Stimulated activated naive CD4-positive, alpha-beta T cell (primary cell): ENCODE measurements around the gene CHIC2.
"Not testable (repeated sequence)": the region's sequence is repeated elsewhere in the genome, so short reads cannot be mapped to it uniquely, and the experiment has no call there.

ENCODE experiments used
- DNase-seq, 6 experiments: peaks; one replicate each; lab custom pipeline; 2025; lab: John Stamatoyannopoulos, UW

The CHIC2 gene

GRCh38 chr4:54064317-54065111 is at the start of gene CHIC2:
Gene CHIC2 (minus strand): TSS chr4:54064605. CDS start chr4:54064300, 305 bp downstream.
- DNase-seq, result peak; percentile 92 to 98 (median 94)

- DNase-seq, result not testable (repeated sequence)
These were observed 48.8 kb upstream of the CHIC2 start for GRCh38 chr4:54113206-54113605.

GRCh38 chr4:54110019-54110416 is 45.6 kb upstream of the CHIC2 start:
- no peak for DNase-seq

DNA sequence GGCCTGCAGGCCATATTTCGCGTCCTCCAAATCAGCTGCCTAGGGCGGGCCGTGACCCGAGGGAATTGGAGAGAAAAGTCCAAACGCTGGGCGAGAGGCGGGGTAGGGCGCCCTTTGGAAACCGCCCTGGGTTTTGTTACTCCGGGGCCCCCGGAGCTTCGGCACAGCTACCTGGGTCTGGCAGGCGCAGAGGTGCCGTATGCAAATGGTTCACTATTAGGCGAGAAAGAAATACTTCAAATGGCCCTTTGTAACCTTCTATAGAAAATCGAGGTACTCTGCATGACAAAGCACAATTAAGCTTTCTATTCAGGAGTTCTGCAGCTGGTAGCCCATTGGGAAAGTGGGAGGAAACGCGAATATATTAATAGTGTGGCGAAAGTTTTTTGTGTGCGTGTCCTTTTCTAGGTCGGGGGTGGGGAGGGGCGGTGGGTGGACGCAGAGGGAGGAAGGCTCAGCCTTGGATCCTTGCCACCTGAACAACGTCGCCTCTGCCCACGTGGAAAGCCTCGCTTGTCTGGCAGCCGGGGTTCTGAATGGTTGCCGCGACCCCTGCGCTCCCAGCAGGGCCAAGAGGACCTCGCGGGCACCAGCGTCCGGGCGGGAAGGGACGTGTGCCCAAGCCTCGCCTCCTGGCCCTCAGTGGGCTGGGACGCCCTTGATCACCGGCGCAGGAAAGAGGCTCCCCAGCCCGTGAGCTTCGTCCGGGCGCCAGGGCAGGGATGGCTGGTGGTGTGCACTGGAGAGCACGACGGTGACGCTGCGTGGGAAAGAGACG is 45.0 kb upstream of the CHIC2 start:
- DNase-seq, result peak in 1 of 6 experiments; percentile 24

DNA sequence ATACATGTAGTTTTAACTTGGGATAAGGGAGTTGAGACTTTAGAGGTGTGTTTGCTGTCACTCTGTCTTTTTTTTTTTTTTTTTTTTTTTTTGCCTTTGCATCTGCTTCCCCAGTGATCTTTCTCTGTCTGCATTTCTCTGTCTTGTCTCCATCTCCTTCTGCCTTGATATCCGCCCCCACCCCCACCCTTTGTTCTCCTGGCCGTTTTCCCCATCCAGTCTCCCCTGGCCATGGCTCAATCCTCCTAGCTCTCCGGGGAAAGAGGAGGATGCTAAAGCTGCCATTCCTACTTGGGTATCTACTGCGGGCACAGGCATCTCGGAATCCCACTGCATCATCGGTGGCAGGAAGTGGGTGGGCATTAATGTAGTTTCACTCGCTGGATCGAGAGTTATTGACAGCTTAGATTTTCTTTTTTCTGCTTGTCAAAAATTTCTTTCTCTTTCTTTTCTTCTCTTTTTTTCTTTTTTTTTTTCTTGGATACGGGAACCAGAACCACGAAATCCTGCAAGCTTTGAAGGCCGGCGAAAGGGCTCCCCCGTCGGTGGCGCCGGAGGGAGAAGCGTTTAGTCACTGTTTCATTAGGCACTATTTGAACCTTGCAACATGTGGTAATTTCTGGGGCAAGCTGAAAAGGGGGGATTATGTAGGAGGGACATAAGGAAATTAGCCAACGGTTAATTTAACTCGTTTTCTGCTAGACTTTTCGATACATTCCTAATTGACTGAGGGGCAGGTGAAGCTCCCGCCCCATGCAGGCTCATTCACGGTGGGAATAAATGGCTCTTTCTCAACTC is 43.7 kb upstream of the CHIC2 start:
- peak in 1 of 6 experiments; percentile 14 for DNase-seq

DNA sequence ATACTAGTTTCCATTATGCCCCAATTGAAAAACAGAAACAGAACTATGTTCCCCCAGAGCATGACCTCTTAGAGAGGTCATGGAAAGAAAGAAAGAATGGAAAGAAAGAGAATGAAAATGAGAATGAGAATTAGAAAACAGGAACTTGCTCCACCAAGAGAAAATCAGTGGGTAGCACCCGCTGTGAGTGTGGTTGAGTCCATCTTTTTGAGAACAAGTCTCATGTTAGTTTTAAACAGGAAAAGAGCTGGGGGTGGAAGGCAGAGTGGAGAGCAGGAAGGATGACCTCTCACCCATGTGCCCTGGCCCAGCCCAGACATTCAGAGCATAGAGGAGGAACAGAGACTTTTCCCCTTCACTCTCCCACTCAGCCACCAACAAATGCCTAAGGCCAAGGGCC is 40.5 kb upstream of the CHIC2 start:
- DNase-seq, result no peak

DNA sequence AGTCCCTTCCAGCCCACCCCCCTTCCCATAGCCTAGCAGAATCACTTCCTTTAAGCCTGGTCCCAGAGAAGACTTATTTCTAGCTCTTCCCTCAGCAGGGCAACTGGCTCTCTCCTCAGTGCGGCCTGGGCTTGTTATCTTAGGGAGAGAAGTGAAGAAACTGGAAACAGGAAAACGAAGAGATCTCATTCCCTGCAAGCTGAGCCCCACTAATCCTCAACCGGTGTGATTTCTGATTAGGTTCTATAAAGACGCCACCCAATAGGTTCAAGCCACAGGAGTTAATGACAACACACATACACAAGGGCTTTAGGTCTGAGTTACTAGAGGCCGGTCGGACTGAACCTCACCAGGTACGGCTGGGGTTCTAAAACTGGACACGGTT is 38.8 kb upstream of the CHIC2 start:
- no peak for DNase-seq

DNA sequence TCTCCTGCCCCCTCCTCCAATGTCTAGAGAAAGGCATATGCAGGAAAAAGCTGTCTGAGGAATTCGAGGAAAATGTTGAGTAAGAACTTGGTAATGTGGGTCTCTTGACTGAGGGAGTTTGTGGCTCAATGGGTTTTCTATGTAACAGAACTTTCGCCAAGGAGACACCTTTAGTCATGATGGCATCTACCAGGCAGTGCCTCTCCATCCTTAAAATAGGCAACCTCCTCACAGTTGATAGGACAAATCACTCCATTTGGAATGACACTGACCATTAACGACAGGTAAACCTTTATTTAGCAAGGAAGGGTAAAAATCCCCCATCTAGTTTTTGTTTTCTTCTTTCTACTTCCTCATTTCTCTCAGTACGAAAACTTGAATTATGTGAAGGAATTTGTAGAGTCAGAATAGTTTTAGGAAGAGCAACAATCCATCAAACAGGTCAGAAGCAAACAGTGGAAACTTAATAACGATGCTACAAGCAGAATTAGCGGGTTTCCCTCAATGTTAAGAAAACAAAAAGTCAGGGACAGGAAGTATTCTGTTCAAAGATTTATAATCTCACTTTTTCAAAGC is 38.2 kb upstream of the CHIC2 start:
- DNase-seq, result no peak

DNA sequence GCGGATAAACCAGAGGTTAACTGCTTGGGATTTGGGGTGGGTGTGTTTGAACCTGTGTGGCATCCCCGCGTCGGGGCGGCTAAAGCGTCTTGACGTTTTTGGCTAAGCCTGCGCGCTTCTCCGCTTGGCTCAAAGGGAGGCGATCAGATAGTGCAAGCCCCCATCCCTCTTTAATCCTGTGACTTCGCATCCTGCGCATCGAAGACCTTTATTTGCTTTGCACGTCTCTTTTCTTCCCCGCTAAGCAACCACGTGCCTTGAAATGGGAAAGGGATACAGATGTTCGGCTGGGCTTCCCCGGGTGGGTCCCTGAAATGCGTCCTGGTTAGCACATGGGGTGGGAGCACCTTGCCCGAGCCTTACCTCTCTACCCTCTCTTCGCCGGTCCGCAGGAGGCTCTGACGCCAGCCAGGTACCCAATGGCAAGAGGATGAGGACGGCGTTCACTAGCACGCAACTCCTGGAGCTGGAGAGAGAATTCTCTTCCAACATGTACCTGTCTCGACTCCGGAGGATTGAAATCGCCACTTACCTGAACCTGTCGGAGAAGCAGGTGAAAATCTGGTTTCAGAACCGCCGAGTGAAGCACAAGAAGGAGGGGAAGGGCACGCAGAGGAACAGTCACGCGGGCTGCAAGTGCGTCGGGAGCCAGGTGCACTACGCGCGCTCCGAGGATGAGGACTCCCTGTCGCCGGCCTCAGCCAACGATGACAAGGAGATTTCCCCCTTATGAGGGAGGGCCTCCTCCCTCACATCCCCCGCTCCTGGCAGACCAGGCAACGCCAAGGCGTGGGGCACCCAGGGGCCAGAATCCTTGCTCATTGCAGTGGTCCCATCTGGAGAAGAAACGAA is 37.0 kb upstream of the CHIC2 start:
- DNase-seq, result peak in 1 of 6 experiments; percentile 34

DNA sequence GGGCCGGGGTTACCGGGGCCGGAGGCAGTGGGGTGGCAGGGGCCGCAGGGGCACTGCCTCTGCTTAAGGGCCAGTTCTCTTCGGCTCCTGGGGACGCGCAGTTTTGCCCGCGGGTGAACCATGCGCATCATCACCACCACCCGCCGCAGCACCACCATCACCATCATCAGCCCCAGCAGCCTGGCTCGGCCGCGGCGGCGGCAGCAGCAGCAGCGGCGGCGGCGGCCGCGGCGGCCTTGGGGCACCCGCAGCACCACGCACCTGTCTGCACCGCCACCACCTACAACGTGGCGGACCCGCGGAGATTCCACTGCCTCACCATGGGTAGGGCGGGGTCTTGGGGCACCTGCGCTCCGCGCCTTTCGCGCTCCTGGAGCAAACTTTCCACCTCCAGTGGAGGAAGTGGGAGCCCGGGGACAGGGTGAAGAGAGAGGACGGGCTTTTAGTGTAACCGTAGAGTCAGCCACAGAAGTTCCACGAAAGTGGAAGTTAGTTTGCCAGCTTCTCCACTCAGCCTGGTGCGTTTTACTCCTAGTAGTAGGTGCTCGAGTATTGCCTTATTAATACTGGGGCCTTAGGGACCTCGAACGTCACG is 36.3 kb upstream of the CHIC2 start:
- peak in 3 of 6 experiments; percentile 21 to 47 (median 42) for DNase-seq

GRCh38 chr4:54099748-54100574 is 35.6 kb upstream of the CHIC2 start, which contains the start of gene GSX2:
Gene GSX2 (plus strand): TSS chr4:54100163. CDS start chr4:54100345, 182 bp downstream.
- peak in 2 of 6 experiments; percentile 16 to 36 for DNase-seq

- no peak for DNase-seq
These were observed 34.9 kb upstream of the CHIC2 start for GRCh38 chr4:54099287-54099747.

DNA sequence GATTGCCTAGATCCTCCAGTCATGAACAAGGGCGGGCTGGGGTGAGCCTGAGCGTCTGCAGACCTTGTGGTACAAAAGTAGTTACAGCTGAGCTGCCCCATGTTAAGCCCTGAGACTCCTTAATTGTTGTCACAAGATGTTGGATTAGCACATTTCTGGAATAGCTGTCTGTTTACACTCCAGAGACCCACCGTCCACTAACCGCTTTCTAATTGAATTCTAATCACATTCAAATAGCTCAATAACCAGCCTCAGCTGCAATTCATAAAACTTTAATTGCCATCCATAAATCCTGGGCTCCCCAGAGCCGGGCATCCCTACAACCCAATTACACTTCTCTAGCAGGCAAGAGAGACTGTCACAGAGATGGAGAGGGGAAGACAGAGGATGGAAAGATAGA is 34.0 kb upstream of the CHIC2 start:
- DNase-seq, result no peak

GRCh38 chr4:54097152-54097551 is 32.7 kb upstream of the CHIC2 start:
- no peak for DNase-seq

GRCh38 chr4:54096295-54096962 is 32.0 kb upstream of the CHIC2 start:
- no peak for DNase-seq

DNA sequence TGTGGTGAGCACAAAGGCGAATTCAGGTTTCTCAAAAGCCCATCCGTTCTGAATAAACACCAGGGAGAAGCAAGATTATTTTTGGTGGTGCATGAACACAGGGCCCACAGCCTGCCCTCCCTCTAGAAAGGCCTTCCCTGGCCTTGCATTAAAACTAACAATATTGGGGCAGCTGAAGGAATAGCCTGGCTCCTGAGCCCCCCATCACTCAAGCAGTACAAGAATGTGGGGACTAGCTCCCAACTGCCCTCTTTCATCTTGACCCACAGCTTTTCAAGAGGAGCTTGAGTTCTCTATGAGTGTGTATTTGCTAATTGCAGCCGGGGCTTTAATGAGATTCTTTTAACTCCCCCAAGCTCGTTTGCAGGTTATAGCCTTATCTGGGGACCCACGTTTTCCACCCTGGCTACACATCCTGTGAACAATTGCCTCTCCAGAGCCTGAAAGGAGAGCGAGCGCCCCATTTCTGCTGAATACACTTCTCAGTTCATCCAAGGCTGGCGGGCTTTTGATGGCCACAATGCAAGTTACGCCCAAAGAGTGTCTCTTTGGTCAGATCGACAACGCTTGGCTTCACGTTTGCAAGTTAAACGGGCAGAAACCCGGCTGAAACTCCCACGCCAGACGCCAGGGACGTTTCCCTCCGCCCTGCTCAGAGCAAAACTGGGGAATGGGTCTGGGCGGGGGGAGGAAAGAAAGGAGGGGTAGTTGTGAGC is 30.9 kb upstream of the CHIC2 start:
- DNase-seq, result peak in 1 of 6 experiments; percentile 4

DNA sequence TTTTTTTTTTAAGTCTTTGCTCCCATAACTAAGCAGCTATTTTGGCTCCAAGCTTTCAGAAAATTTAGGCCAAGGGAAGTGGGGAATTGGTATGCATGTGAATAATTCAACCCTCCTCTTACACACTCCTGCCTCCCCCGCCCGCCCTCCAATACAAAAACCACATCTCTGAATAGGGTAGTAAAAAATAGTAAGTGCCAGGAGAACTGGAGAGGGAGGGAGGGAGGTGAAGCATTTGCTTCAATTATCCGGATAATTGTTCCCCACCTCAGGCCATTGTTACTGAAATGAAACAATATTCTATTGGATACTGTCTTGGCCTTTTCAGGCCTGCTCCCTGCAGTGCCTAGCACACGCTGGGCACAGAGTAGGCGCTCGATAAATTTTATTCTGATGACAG is 30.0 kb upstream of the CHIC2 start:
- DNase-seq, result no peak
